GM12878 (cell line): ENCODE data around the gene FAM222A. TPM values are rescaled to one million over a fixed set of nuclear protein-coding genes. Genes with fewer than 3 reads are reported as not detected.

Experiments
- ATAC-seq: fragments of 200-7000 bp; cut with Tn5 transposase; 3 replicates; pipeline ENCODE4 v1.9.1; 2020; ENCODE audit warnings: mild to moderate bottlenecking, moderate library complexity
- BruUV-seq: library from RNA; stranded (reverse); fragments of 400-500 nt; replicated peaks from 2 replicates; lab custom pipeline; 2021; lab: Mats Ljungman, UMichigan
- CTCF ChIA-PET: fragments of 300-600 bp; sonication (Branson Sonifier 250); formaldehyde crosslinking; extraction: SDS; loops from one replicate; lab custom pipeline; 2021; ENCODE audit warnings: inconsistent platforms; lab: Yijun Ruan, JAX
- POLR2A ChIA-PET: fragments of 350-600 bp; formaldehyde crosslinking; extraction: SDS; loops from one replicate; lab custom pipeline; 2021; ENCODE audit warnings: inconsistent platforms; lab: Charles Lee
- RAD21 ChIA-PET: fragments of 300-600 bp; sonication (Branson Sonifier 250); formaldehyde crosslinking; loops from one replicate; lab custom pipeline; 2023; ENCODE audit warnings: antibody characterized with exemption; ENCODE audit not compliant: unreplicated experiment; lab: Charles Lee
- SMC1A ChIA-PET: fragments of 300-600 bp; sonication (Branson Sonifier 250); formaldehyde crosslinking; loops from one replicate; lab custom pipeline; 2023; ENCODE audit not compliant: unreplicated experiment, uncharacterized antibody; lab: Charles Lee
- DNase-seq: peaks from one replicate; pipeline ENCODE4 v3.0.0-alpha.2; 2011; ENCODE audit warnings: low read depth, low spot score
- FAIRE-seq: peaks from 3 replicates; lab custom pipeline; 2011; peaks lifted over from hg19 to GRCh38; lab: Jason Lieb, UNC
- H2AFZ ChIP-seq: 2 replicates; pipeline ENCODE4 v1.6.0; 2011; ENCODE audit warnings: low read depth, low read length, control low read depth; ENCODE audit not compliant: control insufficient read depth
- H3K27ac ChIP-seq: 2 replicates; pipeline ENCODE4 v1.5.1; 2011; ENCODE audit warnings: control low read depth; ENCODE audit not compliant: control insufficient read depth, insufficient read depth
- H3K27me3 ChIP-seq, 2 experiments: replicated peaks in 1 of 2; 2 replicates each; pipeline versions ENCODE4 v1.6.0 to v1.6.1; 2011; ENCODE audit warnings: low read length in 1 of 2; ENCODE audit not compliant: control insufficient read depth in 2 of 2, insufficient read depth in 2 of 2
- H3K36me3 ChIP-seq, 2 experiments: 2 replicates each; pipeline ENCODE4 v1.5.1; 2011; ENCODE audit warnings: low read length in 1 of 2; ENCODE audit not compliant: control insufficient read depth in 2 of 2, insufficient read depth in 2 of 2
- H3K4me1 ChIP-seq: 2 replicates; pipeline ENCODE4 v1.6.1; 2011; ENCODE audit warnings: mild to moderate bottlenecking, low read length, moderate library complexity, mixed read lengths; ENCODE audit not compliant: control insufficient read depth, insufficient read depth
- H3K4me2 ChIP-seq: 2 replicates; pipeline ENCODE4 v1.6.0; 2011; ENCODE audit warnings: control low read depth; ENCODE audit not compliant: control insufficient read depth, insufficient read depth
- H3K4me3 ChIP-seq: fragments of 200-600 bp; sonication (generic); 2 replicates; pipeline ENCODE4 v1.5.1; 2016
- H3K79me2 ChIP-seq: 2 replicates; pipeline ENCODE4 v1.6.0; 2011; ENCODE audit warnings: low read length; ENCODE audit not compliant: control insufficient read depth, insufficient read depth
- H3K9ac ChIP-seq: 2 replicates; pipeline ENCODE4 v1.8.0; 2011; ENCODE audit warnings: low read length, control low read depth, mixed read lengths; ENCODE audit not compliant: control insufficient read depth, insufficient read depth
- H3K9me3 ChIP-seq: replicated peaks from 3 replicates; pipeline ENCODE4 v1.5.1; 2011; ENCODE audit warnings: mild to moderate bottlenecking, low read length; ENCODE audit not compliant: control insufficient read depth, insufficient read depth
- H4K20me1 ChIP-seq: 2 replicates; pipeline ENCODE4 v1.6.0; 2011; ENCODE audit not compliant: control insufficient read depth, insufficient read depth
- MTA2 ChIP-seq: fragments of 450-650 bp; IDR thresholded peaks from 2 replicates; pipeline ENCODE4 v1.6.1; 2016; ENCODE audit warnings: low read depth, mild to moderate bottlenecking, moderate library complexity
- WRNIP1 ChIP-seq: IDR thresholded peaks from 2 replicates; pipeline ENCODE4 v1.6.1; 2011; ENCODE audit warnings: low read depth, low read length, improper control_type of control experiment, borderline replicate concordance
- WGBS: methylation state at CpG from one replicate; pipeline ENCODE4 v1.1.6; 2016; ENCODE audit warnings: low lambda C conversion rate; ENCODE audit not compliant: insufficient replicate concordance, insufficient coverage; ENCODE audit errors: missing lambda C conversion rate; 5-methylcytosine and 5-hydroxymethylcytosine counted together
- in situ Hi-C: fragments of 300-500 bp; cut with MboI; formaldehyde crosslinking; loops from 9 replicates; pipeline ENCODE4 v1.14.3; 2018; ENCODE audit warnings: mixed read lengths
- intact Hi-C: fragments of 100-400 bp; cut with micrococcal nuclease; formaldehyde crosslinking; loops from one replicate; pipeline ENCODE4 v1.14.2; 2022; ENCODE audit not compliant: unreplicated experiment
- polyA plus RNA-seq, 11 experiments: library from polyadenylated mRNA; depleted of rRNA in 4 of 11; unstranded in 6 of 11; stranded (reverse) in 5 of 11; fragments of >200 nt; fragmentation: Nextera tagmentation in 4 of 11; fragmentation: Illumina TruSeq in 1 of 11; extraction: Ambion mirVana in 4 of 11; extraction: Trizol in 1 of 11; gene quantifications; 1 replicate in 1 of 11; 2 replicates in 10 of 11; pipeline versions ENCODE4 v1.2.1 to v1.2.3, GENCODE V29; 2011 to 2016; ENCODE audit warnings: inconsistent platforms in 2 of 11, missing spikeins in 2 of 11, low read depth in 1 of 11
- total RNA-seq, 4 experiments: library from RNA; depleted of rRNA in 3 of 4; stranded (reverse); fragments of >200 nt in 3 of 4; fragmentation: Illumina TruSeq in 1 of 4; extraction: Trizol in 1 of 4; gene quantifications; 2 replicates each; pipeline versions ENCODE4 v1.2.1 to v1.2.3, GENCODE V29; 2013 to 2021
- TF ChIP-seq, protein P1 (sequence below): fragments of 450-650 bp; formaldehyde crosslinking; IDR thresholded peaks from 2 replicates; pipeline ENCODE4 v1.5.0; 2022; ENCODE audit warnings: mild to moderate bottlenecking, missing genetic modification characterization

Gene FAM222A
- total and polyA plus RNA-seq, 10 of the 15 experiments (the other 5 are each of a cell fraction or from before 2014, with no cell fraction given): 0.04 to 0.49 (median 0.14) TPM; not detected in 3

- ChIA-PET RAD21 (no interaction called here), CTCF (no interaction called here), SMC1A (no interaction called here), POLR2A (no interaction called here)
- Histone ChIP-seq H3K27ac (no peak overlapping the region), H2AFZ (no peak overlapping the region), H3K4me2 (no peak overlapping the region), H3K9me3 (no peaks in the 10 kb centered on the region), H3K4me3 (no peak overlapping the region), H4K20me1 (no peaks in the 10 kb centered on the region), H3K9ac (no peak overlapping the region), H3K79me2 (no peaks in the 10 kb centered on the region), H3K4me1 (no peaks in the 10 kb centered on the region), H3K36me3 (no peaks in the 10 kb centered on the region), H3K27me3 (peaks cover 0 to 6% of the 10 kb centered on the region in 2 experiments; a peak in 2 of 4 replicates)
- in situ Hi-C loops: no loop called here
- BruUV-seq: no TSS peak
- WGBS: 7% methylated on average over 4 of the region's 4 CpGs
- intact Hi-C loops: no loop called here
- TF ChIP-seq MTA2: no peak
- TF ChIP-seq, protein P1, sequence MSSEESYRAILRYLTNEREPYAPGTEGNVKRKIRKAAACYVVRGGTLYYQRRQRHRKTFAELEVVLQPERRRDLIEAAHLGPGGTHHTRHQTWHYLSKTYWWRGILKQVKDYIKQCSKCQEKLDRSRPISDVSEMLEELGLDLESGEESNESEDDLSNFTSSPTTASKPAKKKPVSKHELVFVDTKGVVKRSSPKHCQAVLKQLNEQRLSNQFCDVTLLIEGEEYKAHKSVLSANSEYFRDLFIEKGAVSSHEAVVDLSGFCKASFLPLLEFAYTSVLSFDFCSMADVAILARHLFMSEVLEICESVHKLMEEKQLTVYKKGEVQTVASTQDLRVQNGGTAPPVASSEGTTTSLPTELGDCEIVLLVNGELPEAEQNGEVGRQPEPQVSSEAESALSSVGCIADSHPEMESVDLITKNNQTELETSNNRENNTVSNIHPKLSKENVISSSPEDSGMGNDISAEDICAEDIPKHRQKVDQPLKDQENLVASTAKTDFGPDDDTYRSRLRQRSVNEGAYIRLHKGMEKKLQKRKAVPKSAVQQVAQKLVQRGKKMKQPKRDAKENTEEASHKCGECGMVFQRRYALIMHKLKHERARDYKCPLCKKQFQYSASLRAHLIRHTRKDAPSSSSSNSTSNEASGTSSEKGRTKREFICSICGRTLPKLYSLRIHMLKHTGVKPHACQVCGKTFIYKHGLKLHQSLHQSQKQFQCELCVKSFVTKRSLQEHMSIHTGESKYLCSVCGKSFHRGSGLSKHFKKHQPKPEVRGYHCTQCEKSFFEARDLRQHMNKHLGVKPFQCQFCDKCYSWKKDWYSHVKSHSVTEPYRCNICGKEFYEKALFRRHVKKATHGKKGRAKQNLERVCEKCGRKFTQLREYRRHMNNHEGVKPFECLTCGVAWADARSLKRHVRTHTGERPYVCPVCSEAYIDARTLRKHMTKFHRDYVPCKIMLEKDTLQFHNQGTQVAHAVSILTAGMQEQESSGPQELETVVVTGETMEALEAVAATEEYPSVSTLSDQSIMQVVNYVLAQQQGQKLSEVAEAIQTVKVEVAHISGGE (CRISPR knock-in tag): no peak
- no peak for TF ChIP-seq WRNIP1
- DNase-seq: no peak
- no peak for FAIRE-seq
- no peak for ATAC-seq
Measured at GRCh38 chr12:109680264-109681005, 33.2 kb upstream of the FAM222A start.
